ENCODE measurements around the gene PTOV1.

The PTOV1 gene

DNA sequence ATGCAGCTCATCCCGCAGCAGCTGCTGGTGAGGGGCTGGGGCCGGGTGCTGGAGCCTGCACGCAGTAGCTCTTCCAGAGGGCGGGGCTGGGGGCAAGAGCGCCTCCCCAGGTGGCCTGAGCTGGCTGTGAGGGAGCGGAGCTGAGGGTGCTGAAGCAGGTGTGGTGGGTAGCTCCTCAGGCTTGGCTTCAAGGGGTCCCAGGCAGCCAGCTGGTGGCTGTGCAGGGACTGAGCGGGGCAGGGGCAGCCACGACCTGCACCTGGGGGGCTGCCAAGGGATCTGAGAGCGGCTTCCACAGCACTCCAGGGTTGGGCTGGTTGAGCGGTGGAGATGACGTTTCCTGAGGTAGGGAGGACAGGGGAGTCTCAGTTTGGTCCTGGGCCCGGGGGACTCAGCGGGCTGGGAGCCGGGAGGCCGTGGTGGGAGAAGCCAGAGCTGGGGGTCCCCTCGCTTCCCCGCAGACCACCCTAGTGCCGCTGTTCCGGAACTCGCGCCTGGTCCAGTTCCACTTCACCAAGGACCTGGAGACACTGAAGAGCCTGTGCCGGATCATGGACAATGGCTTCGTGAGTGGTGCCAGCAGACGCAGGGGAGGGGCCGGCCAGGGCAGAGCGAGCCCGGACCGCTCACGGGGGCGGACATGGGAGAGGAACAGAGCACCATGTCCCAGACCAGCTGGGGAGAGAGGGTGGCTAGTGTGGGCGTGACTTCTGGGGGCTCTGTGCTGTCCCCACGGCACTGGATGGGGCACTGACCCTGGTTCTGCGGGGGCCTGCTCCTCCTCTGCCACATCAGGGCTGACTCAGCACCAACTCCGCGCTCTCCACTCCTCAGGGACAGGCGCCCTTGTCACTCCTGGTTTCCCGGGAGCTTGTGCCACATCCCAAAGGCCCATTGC, 7.4 kb downstream of the PTOV1 start:
- DNase-seq (ENCODE audit: low read depth in 2 of 2), result no peak

DNA sequence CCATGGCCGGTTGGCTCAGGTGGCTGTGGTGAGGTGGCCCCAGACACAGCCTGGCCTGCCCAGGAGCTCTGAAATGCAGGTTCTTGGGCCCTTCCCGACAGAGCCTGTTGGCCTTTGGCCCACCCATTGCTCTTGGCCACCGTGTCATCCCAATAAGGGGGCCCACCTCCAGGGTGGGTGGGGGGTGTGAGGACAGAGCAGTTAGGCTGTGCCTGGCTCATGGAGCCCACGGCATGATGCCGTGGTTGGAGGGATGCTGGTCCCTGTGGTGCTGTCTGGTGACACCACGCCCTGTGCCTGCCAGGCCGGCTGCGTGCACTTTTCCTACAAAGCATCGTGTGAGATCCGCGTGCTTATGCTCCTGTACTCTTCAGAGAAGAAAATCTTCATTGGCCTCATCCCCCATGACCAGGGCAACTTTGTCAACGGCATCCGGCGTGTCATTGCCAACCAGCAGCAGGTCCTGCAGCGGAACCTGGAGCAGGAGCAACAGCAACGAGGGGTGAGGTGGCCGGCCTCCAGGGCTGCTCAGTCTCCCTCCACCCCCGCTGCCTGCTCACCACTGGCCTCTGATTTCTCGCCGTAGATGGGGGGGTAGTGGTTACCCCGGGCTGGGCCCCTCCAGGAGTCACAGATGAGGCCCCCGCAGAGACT, 8.8 kb downstream of the PTOV1 start:
- no peak for DNase-seq (ENCODE audit: low read depth in 2 of 2)

DNA sequence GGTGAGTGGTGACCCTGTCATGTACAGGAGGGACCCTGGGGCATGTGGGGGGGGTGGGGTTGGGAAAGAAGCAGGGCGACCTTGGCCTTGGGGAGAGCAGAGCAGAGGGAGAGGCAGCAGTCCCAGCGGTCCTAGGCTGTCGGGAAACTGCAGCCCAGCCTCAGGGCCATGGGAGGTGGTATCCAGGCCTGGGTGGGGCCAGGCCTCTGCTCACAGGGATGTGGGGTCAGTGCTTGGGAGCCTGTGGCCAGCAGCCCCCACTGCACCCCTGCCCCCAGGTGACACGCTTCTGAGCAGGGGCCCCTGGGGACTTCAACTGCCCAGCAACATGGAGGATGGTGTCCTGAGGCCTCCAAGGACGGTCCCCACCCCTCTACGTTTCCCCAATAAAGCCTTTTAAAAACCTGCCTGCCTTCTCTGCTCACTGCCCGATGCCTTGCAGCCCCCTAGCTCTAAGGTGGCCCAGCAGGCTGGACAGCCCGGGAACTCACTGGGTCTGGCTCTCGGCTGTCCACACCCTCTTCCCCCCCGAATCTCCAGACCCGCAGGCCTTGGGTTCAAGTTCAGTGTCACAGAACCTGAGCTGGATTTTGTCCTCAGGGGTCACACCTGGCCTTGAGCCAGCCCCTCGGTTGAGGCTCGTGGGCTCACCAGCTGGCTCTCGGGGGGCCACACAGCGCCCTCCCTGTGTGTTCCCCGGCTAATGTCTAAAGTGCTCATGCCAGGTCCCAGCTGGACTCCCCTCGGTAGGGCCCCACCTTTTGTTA, 9.6 kb downstream of the PTOV1 start:
- no peak for DNase-seq (ENCODE audit: low read depth in 2 of 2)

DNA sequence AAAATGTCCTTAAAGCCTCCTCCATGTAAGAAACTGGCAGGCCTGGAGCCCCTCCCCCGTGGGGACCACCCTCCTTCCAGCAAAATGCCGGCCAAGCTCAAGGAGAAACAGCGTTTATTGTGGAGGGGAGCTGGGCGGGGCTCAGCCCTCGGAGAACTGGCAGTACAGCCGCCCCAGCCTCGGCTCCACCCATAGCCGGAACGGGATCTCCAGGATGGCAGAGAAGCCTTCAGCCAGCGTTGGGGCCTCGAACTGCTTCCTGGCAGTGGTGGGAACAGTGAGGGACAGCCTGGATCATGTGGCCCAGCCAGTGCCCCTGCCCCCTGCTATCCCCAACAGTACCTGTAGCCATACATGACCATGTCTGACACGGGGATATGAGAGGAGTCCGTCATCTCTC, 10.1 kb downstream of the PTOV1 start:
- no peak for DNase-seq (ENCODE audit: low read depth in 2 of 2)

DNA sequence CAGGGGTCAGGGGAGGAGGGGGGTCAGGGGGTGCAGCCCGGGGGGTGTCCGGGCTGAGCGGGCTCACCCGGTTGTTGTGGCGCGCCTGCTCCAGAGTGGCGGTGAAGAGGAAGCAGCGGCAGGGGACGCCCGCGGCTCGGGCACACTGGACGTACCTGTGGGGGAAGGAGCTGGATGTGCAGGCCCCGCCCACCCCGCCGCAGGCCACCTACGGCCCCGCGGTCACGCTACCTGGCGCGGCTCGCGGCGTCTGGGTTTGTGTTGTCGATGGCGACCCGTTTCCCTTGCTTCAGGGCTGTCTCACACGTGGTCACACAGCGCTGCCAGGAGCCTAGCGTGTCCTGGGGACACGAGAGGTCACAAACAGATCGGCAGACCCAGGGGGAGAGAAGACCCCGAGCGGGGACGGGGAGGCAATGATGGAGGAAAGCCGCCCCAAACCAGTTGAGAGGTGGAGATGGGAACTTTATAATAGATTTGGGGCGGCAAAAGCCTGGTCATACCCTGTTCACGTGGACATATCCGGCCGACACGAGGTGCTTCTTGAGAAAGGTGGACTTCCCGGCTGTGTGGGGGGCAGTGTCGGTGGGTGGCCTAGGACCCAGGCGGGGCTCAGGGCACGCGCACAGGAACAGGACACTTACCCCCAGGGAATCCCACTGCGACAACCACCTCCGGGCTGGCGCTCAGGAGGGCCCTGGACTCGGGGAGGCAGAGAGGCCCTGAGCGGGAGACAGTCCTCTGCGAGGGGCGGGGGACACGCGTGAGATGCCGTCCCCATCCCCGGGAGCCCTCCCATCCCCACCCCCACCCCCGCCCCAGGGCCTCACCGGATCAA, 10.8 kb downstream of the PTOV1 start:
- DNase-seq (ENCODE audit: low read depth in 2 of 2), result no peak

DNA sequence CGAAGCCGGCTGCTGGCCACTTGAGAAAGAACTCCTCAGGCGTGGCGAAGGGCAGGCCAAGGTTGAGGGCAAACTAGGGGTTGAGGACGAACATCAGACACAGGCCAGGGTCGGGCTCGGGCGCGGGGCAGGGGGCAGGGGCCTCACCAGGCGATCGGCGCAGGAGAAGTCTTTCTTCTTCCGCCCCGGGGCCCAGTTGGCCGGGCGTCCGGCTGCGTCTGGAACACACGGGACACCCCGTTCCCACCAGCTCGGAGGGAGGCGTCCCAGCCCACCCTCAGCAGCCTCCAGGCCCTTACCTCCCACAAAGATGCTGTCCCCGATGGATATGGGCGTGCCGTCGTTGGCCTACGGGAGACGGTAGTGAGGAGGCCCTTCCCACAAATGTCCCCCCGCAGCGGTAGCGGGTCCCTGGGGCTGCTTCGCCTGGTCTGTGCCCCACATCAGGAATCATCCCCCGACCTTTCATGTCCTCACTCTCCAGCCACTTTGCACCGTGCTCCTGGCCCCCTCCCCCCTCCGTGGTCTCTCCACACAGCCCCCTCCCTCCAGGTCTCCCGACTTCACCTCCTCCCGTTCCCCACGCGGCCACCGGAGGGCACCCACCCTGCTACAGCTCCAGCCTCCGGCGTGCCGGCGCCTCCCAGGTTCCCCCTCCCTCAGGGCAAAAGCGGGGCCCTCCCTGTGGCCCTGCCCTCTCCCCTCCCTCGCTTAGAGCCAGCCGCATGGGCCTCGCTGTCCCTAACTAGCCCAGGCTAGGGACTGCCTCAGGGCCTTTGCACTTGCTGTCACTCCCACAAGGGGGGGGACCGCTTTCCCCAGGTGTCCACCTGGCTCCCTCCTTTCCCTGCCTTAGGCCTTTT, 11.7 kb downstream of the PTOV1 start:
- DNase-seq (ENCODE audit: low read depth in 2 of 2), result no peak

DNA sequence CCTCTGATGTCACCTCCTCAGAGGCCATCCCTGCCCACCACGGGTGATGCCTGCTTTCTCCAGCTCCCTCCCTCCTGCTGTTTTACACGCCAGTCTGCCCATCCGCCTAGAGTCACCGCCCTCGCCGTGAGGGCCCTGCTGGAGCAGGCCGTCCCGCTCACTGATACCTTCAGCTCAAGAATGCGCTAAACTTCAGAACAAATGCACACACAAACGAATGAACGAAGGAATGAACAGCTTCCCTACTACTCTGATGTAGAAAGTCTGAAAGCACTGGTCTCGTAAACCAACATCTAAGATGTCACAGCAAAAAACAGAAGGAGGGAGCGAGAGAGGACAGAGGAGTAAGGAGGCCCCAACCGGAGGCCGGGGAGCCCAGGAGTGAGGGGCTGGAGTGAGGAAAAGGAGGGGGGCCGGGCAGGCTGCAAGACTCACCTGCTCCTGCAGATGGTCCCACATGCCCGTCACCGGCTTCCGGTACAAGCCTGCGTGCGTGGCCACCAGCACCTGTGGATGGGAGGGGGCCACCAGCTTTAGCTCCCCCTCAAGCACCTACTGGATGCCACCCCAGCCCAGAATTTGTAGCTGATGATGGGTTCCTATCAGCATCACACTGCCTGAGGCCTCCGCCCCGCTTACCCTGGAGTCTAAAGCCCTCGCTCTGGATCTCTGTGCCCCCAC, 12.4 kb downstream of the PTOV1 start:
- no peak for DNase-seq (ENCODE audit: low read depth in 2 of 2)

DNA sequence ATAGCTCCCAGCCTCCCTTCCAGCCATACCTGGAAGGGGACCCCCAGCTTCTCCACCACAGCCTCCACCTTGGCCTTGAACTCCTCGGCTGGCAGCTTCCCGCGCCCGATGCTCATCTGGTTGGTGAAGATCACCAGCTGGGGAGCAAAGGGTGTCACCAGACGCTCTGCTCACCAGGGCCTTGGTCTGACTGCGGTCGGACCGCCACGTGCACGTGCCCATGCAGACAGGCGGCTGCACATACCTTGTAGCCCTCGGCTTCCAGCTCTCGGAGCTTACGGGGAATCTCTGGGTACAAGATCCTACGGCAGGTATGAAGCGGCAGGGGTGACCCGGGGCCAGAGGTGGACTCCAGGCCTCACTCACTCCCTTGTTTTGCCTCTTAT, 13.0 kb downstream of the PTOV1 start:
- no peak for DNase-seq (ENCODE audit: low read depth in 2 of 2)

DNA sequence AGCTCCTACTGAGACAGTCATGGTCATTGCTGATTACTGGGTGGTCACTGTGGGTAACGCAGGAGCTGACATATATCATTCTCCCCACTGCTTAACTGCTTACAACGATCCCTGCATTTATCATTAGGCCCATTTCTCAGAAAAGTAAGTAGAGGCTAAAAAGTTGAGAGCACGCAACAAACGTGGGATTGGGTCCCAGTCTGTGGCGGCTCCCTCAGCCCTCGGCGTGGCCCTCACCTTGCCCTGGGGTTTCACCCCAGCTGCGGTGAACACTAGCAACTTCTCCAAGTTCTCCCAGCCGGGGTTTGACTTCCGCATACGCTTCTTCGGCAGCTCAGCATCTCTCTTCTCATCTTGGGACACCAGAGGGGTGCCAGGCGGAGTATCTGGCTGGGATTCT, 13.9 kb downstream of the PTOV1 start:
- DNase-seq (ENCODE audit: low read depth in 2 of 2), result no peak

DNA sequence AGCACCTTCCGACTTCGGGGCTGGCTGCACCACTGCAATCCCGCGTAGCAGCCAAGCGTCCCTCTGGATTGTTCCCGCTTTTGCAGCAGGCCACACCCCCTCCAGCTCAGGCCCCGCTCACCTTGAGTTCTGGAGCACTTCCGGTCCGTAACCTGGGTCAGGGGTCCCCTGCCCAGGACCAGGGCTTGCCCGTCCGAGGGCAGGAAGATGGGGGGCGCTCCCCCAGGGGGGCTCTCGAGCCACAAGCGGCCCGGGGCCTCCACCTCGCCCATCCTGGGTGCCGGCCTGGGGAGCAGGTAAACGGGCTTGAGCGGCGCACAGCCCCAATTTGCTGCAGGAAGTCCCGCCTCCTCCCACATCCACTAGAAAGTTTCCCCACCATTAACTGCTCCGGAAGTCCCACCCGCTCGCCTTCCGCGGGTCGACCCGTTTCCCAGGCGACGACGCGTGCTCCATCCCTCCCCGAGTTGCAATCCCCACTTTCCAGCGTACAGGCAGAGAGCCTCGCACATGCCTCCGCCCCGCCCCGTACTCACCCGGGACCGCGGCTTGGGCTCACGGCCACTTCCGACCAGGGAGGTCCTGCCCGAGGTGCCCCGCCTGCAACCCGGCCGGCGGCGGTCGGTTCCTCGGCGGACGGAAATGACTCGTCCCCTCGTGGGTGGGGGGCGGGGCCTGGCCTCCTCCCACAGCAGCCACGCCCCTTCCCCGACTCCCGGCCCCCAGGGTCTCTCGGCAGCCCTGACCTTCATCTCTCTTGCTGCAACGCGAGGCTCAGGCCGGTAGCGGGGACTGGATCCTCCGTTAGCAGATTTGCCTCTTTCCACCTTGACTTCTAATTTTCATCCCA, 16.2 kb downstream of the PTOV1 start, which contains the start of gene PNKP:
TSS of gene PNKP (minus strand) at position 644 of the 850 bp plus-strand sequence. CDS start at position 272, 372 bp downstream.
- DNase-seq (ENCODE audit: low read depth in 2 of 2), result peak; percentile 84 to 93

DNA sequence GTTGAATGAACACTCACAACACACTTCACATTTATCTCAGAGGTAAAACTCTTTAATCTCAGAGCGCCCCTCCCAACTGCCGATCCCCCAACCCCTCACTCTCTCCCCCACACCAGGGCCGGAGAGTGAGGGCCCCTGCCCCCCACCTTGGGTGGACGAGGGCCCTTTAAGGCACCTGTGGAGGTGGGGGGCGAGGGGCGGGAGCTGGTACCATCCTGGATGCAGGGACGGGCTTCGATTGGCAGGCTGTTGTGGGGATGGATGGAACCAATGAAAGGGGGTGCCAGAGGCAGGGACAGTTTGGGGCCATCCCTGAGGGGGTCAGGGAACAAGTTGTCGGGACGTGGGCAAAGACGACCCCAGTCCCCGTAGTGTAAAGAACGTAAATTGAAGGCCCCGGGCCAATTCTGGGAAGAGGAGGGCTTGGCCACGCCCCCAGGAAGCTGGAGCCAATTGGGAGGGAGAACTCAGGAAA, 18.1 kb downstream of the PTOV1 start:
- DNase-seq (ENCODE audit: low read depth in 2 of 2), result no peak

DNA sequence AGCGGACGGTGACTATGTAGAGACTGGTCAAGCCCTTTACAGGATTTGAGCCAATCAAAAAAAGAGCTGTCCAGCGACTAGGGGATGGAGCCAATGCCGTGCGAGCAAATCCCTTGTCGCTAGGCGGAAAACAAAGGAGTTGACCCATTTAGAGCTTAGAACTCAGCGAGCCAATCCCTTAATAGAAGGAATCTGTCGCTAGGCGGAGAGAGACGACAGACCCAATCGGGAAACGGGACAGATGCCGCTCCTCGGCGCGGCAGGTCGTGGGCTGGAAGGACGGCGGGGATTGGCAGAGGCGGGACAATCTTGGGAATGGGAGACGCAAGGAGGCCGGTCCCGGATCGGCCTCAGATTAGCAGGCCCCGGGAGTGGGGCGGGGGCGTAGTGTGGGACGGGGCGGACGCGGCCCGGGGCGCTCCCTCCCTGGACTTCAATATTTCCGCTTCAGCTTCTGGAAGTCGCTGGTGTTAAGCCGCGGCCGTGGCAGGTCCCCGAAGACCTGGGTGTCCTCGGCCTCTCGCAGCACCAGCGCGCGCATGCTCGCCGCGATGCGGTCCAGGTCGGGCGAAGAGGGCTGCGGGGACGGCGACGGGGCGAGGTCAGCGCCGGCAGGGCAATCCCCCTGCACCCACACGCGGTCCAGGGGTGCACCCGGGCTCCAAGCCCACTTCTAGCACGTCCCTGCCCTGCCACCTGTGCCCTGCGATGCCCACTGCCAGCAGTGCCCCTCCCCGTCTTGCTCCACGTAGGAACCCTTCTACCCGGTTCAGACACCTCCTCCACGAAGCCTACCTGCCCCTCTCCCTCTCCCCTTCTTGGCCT, 18.7 kb downstream of the PTOV1 start:
- DNase-seq (ENCODE audit: low read depth in 2 of 2), result peak; percentile 81 to 82

DNA sequence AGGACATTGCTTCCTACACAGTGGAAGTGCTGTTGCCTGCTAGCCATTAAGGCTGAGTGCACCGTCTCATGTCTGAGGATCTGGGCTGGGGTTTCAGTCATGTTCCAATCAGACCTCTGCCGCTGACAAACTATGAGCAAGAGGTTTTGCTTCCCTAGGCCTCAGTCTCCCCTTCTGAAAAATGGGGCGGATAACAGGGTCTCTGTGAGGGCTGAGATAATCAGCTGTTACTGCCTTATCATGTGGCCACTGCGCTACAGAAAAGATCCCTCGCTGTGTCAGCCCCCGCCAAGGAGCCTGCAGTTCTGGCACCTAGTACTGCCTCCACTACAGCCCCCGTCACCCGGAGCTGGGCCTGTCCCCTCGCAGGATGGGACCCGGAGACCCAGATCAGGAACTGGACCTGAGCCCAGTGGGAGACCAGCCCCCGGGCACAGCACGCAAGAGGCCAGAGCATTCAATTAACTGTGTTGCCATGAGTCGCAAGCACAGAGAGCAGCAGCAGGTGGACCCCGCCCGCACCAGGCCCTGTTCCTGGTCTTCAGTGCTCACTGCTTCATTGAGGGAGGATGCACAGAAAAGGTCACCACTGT, 19.4 kb downstream of the PTOV1 start:
- DNase-seq (ENCODE audit: low read depth in 2 of 2), result no peak

DNA sequence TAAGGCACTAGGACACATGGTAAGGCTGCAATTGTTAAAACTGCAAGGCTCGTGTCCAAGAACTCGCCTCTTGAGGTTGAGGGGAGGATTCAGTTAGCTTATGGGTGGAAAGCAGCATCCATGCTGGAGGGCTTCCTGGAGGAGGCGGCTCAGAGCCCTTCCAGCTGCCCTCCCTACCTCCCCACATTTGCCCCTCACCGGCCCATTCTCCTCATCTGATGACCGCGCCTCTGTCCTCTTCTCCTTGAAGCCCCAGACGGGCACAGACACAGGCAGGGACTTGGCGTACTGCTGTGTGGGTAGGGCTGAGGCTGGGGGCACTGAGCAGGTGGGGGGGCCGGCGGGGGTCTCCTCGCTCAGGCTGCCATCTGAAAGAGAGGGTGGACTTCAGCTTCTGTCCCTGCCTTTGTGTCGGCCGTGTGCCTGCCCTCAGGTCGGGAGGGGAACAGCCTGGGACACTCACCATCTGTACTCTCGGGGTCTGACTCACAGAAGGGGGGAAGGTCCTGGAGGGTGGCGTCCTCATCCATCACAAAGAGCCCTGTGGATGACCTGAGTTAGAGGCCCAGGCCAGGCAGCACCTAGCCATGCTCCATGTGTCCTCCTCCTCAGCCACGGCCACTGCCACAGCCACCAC, 20.5 kb downstream of the PTOV1 start:
- no peak for DNase-seq (ENCODE audit: low read depth in 2 of 2)

DNA sequence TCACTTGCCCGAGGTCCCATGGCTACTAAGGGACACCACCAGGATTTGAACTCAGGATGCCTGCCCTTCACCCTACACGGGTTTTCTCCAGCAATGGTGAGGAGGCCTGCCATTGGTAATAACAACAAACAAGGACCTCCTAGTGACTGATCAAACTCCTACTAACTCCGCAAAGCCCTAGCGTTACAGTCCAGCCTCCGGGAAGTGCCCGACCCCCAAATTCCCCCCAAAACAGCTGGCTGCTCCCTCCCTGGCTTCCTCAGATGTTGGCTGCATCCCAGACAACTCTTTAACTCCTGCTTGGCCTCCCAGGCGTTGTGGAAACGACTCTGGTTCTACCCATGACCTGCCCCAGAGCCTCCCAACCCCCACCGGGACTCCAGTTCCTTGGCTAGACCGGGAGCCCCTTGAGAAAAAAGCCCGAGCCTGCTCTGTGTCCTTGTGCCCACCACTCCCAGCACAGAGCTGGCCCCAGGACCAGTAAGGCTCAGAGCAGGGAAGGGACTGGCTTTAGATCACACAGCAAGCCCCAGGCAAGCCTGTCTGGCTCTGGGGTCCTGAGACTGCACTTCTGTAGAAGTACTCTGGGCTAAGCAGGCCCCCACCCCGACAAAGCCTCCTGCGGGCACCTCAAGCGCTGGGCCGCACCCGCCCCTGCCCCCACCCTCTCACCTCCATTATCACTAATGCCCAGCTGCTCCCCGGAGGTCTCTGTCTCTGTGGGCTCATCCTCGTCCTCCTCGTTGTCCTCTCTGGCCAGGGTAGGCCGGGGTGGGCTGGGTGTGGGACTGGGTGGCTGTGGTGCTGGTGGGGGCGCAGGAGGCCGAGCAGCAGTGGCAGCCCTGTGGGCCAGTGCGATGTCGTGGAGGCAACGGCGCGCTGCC, 21.5 kb downstream of the PTOV1 start:
- DNase-seq (ENCODE audit: low read depth in 2 of 2), result no peak

DNA sequence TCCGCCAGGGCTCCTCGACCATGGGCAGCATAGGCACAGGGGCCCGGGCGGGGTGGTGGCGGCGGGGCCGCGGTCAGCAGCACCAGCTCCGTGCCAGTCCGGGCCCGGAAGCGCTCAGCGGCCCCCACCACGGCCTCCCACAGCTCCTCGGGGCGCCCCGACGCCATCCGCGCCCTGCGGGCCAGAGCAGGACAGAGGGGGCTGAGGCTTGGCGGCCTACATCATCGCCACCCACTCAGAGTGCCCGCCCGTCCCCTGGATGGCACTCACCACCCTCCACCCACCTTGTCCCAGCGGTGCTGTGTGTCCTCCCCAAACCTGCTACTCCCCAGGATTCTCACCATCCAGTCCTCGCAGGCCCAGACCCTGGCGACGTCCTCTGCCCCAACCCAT, 22.2 kb downstream of the PTOV1 start:
- no peak for DNase-seq (ENCODE audit: low read depth in 2 of 2)
